Vagina (tissue), 2 donors: ENCODE measurements around the gene KIAA1755. TPM values are rescaled to one million over a fixed set of nuclear protein-coding genes. Genes with fewer than 3 reads are reported as not detected.
A peak's percentile ranks its signal among the peaks of the same experiment; 100 is the strongest.

Experiments
- DNase-seq, 2 donors: peaks; one replicate each; pipeline ENCODE4 v3.0.0-alpha.2; 2017; ENCODE audit errors: extremely low spot score in 2 of 2
- H3K27ac ChIP-seq: fragments of 200-600 bp; sonication (generic); one replicate; pipeline ENCODE4 v1.5.1; 2019
- H3K27me3 ChIP-seq: fragments of 200-600 bp; sonication (generic); one replicate; pipeline ENCODE4 v1.5.1; 2019
- H3K36me3 ChIP-seq, 2 donors: fragments of 200-600 bp; sonication (generic); one replicate each; pipeline ENCODE4 v1.5.1; 2017 to 2019
- H3K4me1 ChIP-seq: fragments of 200-600 bp; sonication (generic); one replicate; pipeline ENCODE4 v1.5.1; 2019
- H3K4me3 ChIP-seq, 2 donors: fragments of 200-600 bp; sonication (generic); 1 replicate in 1 of 2; 2 replicates in 1 of 2; pipeline ENCODE4 v1.5.1; 2016 to 2019
- H3K9me3 ChIP-seq: fragments of 200-600 bp; sonication (generic); one replicate; pipeline ENCODE4 v1.5.1; 2019
- CTCF ChIP-seq, 3 experiments: fragments of 450-650 bp in 2 of 3; fragments of 200-600 bp in 1 of 3; sonication (generic) in 1 of 3; IDR thresholded peaks; one replicate each; pipeline ENCODE4 v1.5.1; 2017 to 2019; ENCODE audit warnings: antibody characterized with exemption in 3 of 3, mild to moderate bottlenecking in 2 of 3, moderate library complexity in 2 of 3
- POLR2A ChIP-seq, 2 donors: fragments of 450-650 bp; IDR thresholded peaks; one replicate each; pipeline ENCODE4 v1.6.1; 2017; ENCODE audit warnings: antibody characterized with exemption in 2 of 2, mild to moderate bottlenecking in 2 of 2, moderate library complexity in 2 of 2
- POLR2AphosphoS5 ChIP-seq, 2 donors: sonication (generic); formaldehyde crosslinking; IDR thresholded peaks; one replicate each; pipeline ENCODE4 v1.9.0; 2017; ENCODE audit warnings: antibody characterized with exemption in 2 of 2, mild to moderate bottlenecking in 2 of 2, low read depth in 1 of 2; ENCODE audit not compliant: insufficient read depth in 1 of 2
- intact Hi-C: fragments of 100-400 bp; cut with DNase I; formaldehyde crosslinking; loops from one replicate; pipeline ENCODE4 v1.15.1; 2023
- total RNA-seq: library from RNA; depleted of rRNA; stranded (reverse); fragments of >200 nt; gene quantifications from one replicate; pipeline ENCODE4 v1.2.3, GENCODE V29; 2016

Gene KIAA1755
- total RNA-seq, 1 donor from 2014 or later = 2.7 TPM

- Histone ChIP-seq H3K36me3 (no peaks in the 10 kb centered on the region), H3K9me3 (no peaks in the 10 kb centered on the region), H3K4me3 (no peak overlapping the region), H3K27me3 (no peaks in the 10 kb centered on the region), H3K4me1 (no peaks in the 10 kb centered on the region), H3K27ac (no peak overlapping the region)
- no peak for DNase-seq
- TF ChIP-seq CTCF (IDR thresholded peaks at IDR 0.05) (no peak), POLR2AphosphoS5 (IDR thresholded peaks at IDR 0.05; ENCODE audit: insufficient read depth in 1 of 2, low read depth in 1 of 2) (no peak)
- intact Hi-C loops = no loop called here
Observed at GRCh38 chr20:38191654-38192053, 68.9 kb downstream of the KIAA1755 start.

DNA sequence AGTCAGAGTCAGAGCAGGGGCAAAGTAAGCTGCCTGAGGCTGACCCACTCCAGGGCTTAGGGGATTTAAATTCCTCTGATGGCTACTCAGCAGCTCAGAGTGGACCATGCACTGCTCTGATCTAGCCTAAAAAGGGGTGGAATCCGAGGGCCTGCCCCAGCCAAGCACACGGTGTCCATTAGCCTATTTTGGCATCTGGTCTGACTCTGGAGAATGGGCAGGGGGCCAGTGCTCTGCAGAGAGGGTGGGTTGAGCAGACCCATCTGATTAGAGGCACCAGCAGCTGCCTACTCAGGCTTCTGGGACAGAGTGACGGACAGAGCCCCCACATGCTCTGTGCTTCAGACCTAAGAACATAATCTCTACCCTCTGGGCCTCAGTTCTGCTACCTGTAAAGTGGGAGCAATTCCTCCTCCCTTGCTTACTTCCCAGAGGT, 69.6 kb downstream of the KIAA1755 start:
- Histone ChIP-seq H3K9me3 (no peaks in the 10 kb centered on the region), H3K4me3 (no peak overlapping the region), H3K36me3 (no peaks in the 10 kb centered on the region), H3K27ac (no peak overlapping the region), H3K4me1 (no peaks in the 10 kb centered on the region), H3K27me3 (no peaks in the 10 kb centered on the region)
- TF ChIP-seq POLR2A (IDR thresholded peaks at IDR 0.05) (no peak), CTCF (IDR thresholded peaks at IDR 0.05) (no peak), POLR2AphosphoS5 (IDR thresholded peaks at IDR 0.05; ENCODE audit: insufficient read depth in 1 of 2, low read depth in 1 of 2) (peak in 1 of 2 donors; percentile 23)
- intact Hi-C loops = no loop called here
- DNase-seq = no peak

- TF ChIP-seq POLR2AphosphoS5 (IDR thresholded peaks at IDR 0.05; ENCODE audit: insufficient read depth in 1 of 2, low read depth in 1 of 2) (no peak), POLR2A (IDR thresholded peaks at IDR 0.05) (no peak), CTCF (IDR thresholded peaks at IDR 0.05) (no peak)
- Histone ChIP-seq H3K27ac (peak overlapping the region; percentile 27), H3K4me1 (no peaks in the 10 kb centered on the region), H3K4me3 (no peak overlapping the region), H3K27me3 (no peaks in the 10 kb centered on the region), H3K9me3 (no peaks in the 10 kb centered on the region), H3K36me3 (no peaks in the 10 kb centered on the region)
- intact Hi-C loops = no loop called here
- DNase-seq = no peak
Observed at GRCh38 chr20:38190166-38190565, 70.4 kb downstream of the KIAA1755 start.

- no peaks in the 10 kb centered on the region for H3K9me3 ChIP-seq
- no peaks in the 10 kb centered on the region for H3K27me3 ChIP-seq
- TF ChIP-seq POLR2AphosphoS5 (IDR thresholded peaks at IDR 0.05; ENCODE audit: insufficient read depth in 1 of 2, low read depth in 1 of 2) = no peak
- no peak for TF ChIP-seq POLR2A (IDR thresholded peaks at IDR 0.05)
- TF ChIP-seq CTCF (IDR thresholded peaks at IDR 0.05) = no peak
- no peaks in the 10 kb centered on the region for H3K36me3 ChIP-seq
- intact Hi-C loops = no loop called here
- no peak overlapping the region for H3K27ac ChIP-seq
- no peak overlapping the region for H3K4me3 ChIP-seq
- no peaks in the 10 kb centered on the region for H3K4me1 ChIP-seq
- DNase-seq = no peak
Observed at GRCh38 chr20:38187517-38187916, 73.0 kb downstream of the KIAA1755 start.

- no peaks in the 10 kb centered on the region for H3K4me1 ChIP-seq
- intact Hi-C loops = no loop called here
- H3K27ac ChIP-seq = no peak overlapping the region
- H3K36me3 ChIP-seq = no peaks in the 10 kb centered on the region
- no peak for TF ChIP-seq CTCF (IDR thresholded peaks at IDR 0.05)
- TF ChIP-seq POLR2AphosphoS5 (IDR thresholded peaks at IDR 0.05; ENCODE audit: insufficient read depth in 1 of 2, low read depth in 1 of 2) = no peak
- TF ChIP-seq POLR2A (IDR thresholded peaks at IDR 0.05) = no peak
- H3K27me3 ChIP-seq = no peaks in the 10 kb centered on the region
- no peak overlapping the region for H3K4me3 ChIP-seq
- H3K9me3 ChIP-seq = no peaks in the 10 kb centered on the region
- no peak for DNase-seq
Observed at GRCh38 chr20:38186788-38187221, 73.7 kb downstream of the KIAA1755 start.
